ENCODE measurements around the gene ZSWIM6. TPM values are rescaled to one million over a fixed set of nuclear protein-coding genes. Genes with fewer than 3 reads are reported as not detected.
"Not testable (repeated sequence)": the region's sequence is repeated elsewhere in the genome, so short reads cannot be mapped to it uniquely, and the experiment has no call there.

The ZSWIM6 gene
- polyA plus RNA-seq, 2 donors = 3.6 to 5.4 TPM

GRCh38 chr5:61410811-61411210 lies 78.8 kb downstream of the ZSWIM6 start:
- WGBS, 2 donors = 84 to 93% methylated on average over 5 of the region's 5 CpGs

DNA sequence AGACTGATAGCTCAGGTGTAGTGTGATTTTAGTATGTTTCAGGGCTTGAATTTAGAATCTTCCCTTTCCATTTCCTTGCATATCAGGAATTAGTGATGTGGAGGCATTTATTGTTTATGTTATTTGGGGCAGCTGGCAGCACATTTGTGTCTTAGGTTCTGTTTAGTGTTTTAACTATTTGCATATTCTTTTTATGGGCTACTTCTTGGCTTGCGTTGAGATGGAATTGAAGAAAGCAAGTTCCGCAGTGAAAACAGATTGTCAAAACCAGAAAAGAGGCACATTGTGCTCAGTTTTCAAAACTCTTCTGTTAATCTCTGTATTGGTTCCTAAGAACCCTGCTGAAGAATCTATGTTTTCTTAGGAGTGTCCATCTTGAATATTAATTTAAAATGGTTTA lies 80.3 kb downstream of the ZSWIM6 start:
- H3K4me1 ChIP-seq (ENCODE audit: control insufficient read depth in 2 of 2, insufficient read depth in 2 of 2, low read length in 1 of 2) = peaks cover 0 to 7% of the 10 kb centered on the region in 2 donors
- 95 to 96% methylated on average over 2 of the region's 2 CpGs for WGBS, 2 donors

More at GRCh38 chr5:61410811-61411210, 78.8 kb downstream of the ZSWIM6 start:
- no peak overlapping the region for H3K27ac ChIP-seq (ENCODE audit: low read depth in 2 of 2, low read length in 1 of 2)
- no peaks in the 10 kb centered on the region for H3K27me3 ChIP-seq (ENCODE audit: control insufficient read depth in 1 of 2, insufficient read depth in 2 of 2, low read length in 2 of 2)
- H3K9me3 ChIP-seq (ENCODE audit: control insufficient read depth in 2 of 2, insufficient read depth in 1 of 2, low read depth in 1 of 2, low read length in 1 of 2) = no peaks in the 10 kb centered on the region
- H3K4me3 ChIP-seq (ENCODE audit: low read depth in 1 of 2, low read length in 2 of 2) = no peak overlapping the region
- H3K4me1 ChIP-seq (ENCODE audit: control insufficient read depth in 2 of 2, insufficient read depth in 2 of 2, low read length in 1 of 2) = no peaks in the 10 kb centered on the region
- H3K36me3 ChIP-seq (ENCODE audit: control insufficient read depth in 2 of 2, insufficient read depth in 2 of 2, low read length in 1 of 2) = no peaks in the 10 kb centered on the region

GRCh38 chr5:61413205-61413604 lies 81.1 kb downstream of the ZSWIM6 start:
- WGBS, 2 donors = 95 to 100% methylated on average over 2 of the region's 2 CpGs
- not testable (repeated sequence) for H3K27me3 ChIP-seq (ENCODE audit: control insufficient read depth in 1 of 2, insufficient read depth in 2 of 2, low read length in 2 of 2); H3K36me3 ChIP-seq (ENCODE audit: control insufficient read depth in 2 of 2, insufficient read depth in 2 of 2, low read length in 1 of 2); H3K27ac ChIP-seq (ENCODE audit: low read depth in 2 of 2, low read length in 1 of 2); H3K4me1 ChIP-seq (ENCODE audit: control insufficient read depth in 2 of 2, insufficient read depth in 2 of 2, low read length in 1 of 2); H3K9me3 ChIP-seq (ENCODE audit: control insufficient read depth in 2 of 2, insufficient read depth in 1 of 2, low read depth in 1 of 2, low read length in 1 of 2); H3K4me3 ChIP-seq (ENCODE audit: low read depth in 1 of 2, low read length in 2 of 2)

More for the DNA sequence above, 80.3 kb downstream of the ZSWIM6 start:
- H3K36me3 ChIP-seq (ENCODE audit: control insufficient read depth in 2 of 2, insufficient read depth in 2 of 2, low read length in 1 of 2) = no peaks in the 10 kb centered on the region
- H3K27me3 ChIP-seq (ENCODE audit: control insufficient read depth in 1 of 2, insufficient read depth in 2 of 2, low read length in 2 of 2) = no peaks in the 10 kb centered on the region
- no peak overlapping the region for H3K27ac ChIP-seq (ENCODE audit: low read depth in 2 of 2, low read length in 1 of 2)
- H3K9me3 ChIP-seq (ENCODE audit: control insufficient read depth in 2 of 2, insufficient read depth in 1 of 2, low read depth in 1 of 2, low read length in 1 of 2) = no peaks in the 10 kb centered on the region
- H3K4me3 ChIP-seq (ENCODE audit: low read depth in 1 of 2, low read length in 2 of 2) = no peak overlapping the region

DNA sequence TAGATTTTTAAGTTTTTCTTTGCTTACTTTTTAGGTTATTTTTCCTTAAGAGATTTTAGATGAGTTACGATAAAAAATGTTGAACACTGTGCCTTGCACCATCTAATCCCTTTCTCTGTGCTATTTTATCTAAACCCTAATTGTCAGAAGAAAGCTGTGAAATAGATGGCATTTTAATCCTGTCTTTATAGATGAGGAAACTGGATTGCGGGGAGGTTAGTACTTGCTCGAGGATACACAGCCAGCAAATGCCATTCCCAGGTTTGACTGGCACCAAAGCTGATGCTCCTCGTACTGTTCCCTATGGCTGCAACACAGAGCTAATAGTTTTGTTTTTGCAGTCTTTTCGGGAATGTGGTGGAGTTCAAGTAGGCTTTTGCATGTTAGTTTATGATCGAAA lies 82.7 kb downstream of the ZSWIM6 start:
- H3K27ac ChIP-seq (ENCODE audit: low read depth in 2 of 2, low read length in 1 of 2) = no peak overlapping the region
- H3K4me1 ChIP-seq (ENCODE audit: control insufficient read depth in 2 of 2, insufficient read depth in 2 of 2, low read length in 1 of 2) = peaks cover 0 to 7% of the 10 kb centered on the region in 2 donors
- no peaks in the 10 kb centered on the region for H3K27me3 ChIP-seq (ENCODE audit: control insufficient read depth in 1 of 2, insufficient read depth in 2 of 2, low read length in 2 of 2)
- H3K9me3 ChIP-seq (ENCODE audit: control insufficient read depth in 2 of 2, insufficient read depth in 1 of 2, low read depth in 1 of 2, low read length in 1 of 2) = no peaks in the 10 kb centered on the region
- no peaks in the 10 kb centered on the region for H3K36me3 ChIP-seq (ENCODE audit: control insufficient read depth in 2 of 2, insufficient read depth in 2 of 2, low read length in 1 of 2)
- no peak overlapping the region for H3K4me3 ChIP-seq (ENCODE audit: low read depth in 1 of 2, low read length in 2 of 2)
- WGBS, 2 donors = 62 to 74% methylated on average over 6 of the region's 6 CpGs

GRCh38 chr5:61416010-61416409 lies 84.0 kb downstream of the ZSWIM6 start:
- Histone ChIP-seq H3K27ac (ENCODE audit: low read depth in 2 of 2, low read length in 1 of 2) (no peak overlapping the region), H3K4me1 (ENCODE audit: control insufficient read depth in 2 of 2, insufficient read depth in 2 of 2, low read length in 1 of 2) (peaks cover 0 to 7% of the 10 kb centered on the region in 2 donors), H3K27me3 (ENCODE audit: control insufficient read depth in 1 of 2, insufficient read depth in 2 of 2, low read length in 2 of 2) (no peaks in the 10 kb centered on the region), H3K9me3 (ENCODE audit: control insufficient read depth in 2 of 2, insufficient read depth in 1 of 2, low read depth in 1 of 2, low read length in 1 of 2) (no peaks in the 10 kb centered on the region), H3K4me3 (ENCODE audit: low read depth in 1 of 2, low read length in 2 of 2) (no peak overlapping the region), H3K36me3 (ENCODE audit: control insufficient read depth in 2 of 2, insufficient read depth in 2 of 2, low read length in 1 of 2) (no peaks in the 10 kb centered on the region)
- WGBS, 2 donors = 45% methylated on average over 5 of the region's 5 CpGs

DNA sequence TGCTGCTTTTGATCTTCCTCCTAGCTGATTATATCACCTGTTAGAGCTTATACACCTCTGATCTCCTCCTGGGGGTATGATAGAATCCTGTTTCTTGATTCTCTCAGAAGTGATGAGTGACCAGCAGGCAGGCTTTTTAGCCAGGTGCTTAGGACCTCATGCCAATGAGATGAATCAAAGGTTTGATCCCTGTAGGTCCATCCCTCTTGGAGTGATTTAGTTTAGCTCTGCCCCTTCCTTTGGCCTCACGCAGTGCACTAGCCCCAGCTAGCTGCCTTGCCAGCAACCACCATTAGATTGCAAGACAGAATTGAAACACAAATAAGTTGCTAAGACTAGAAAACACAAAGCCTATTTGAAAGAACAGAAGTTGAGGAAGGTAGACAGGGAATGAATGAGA lies 84.4 kb downstream of the ZSWIM6 start:
- WGBS, 2 donors = 81 to 82% methylated on average over 1 of the region's 1 CpG
- H3K36me3 ChIP-seq (ENCODE audit: control insufficient read depth in 2 of 2, insufficient read depth in 2 of 2, low read length in 1 of 2) = no peaks in the 10 kb centered on the region
- no peaks in the 10 kb centered on the region for H3K27me3 ChIP-seq (ENCODE audit: control insufficient read depth in 1 of 2, insufficient read depth in 2 of 2, low read length in 2 of 2)
- H3K4me3 ChIP-seq (ENCODE audit: low read depth in 1 of 2, low read length in 2 of 2) = no peak overlapping the region
- H3K27ac ChIP-seq (ENCODE audit: low read depth in 2 of 2, low read length in 1 of 2) = no peak overlapping the region
- H3K9me3 ChIP-seq (ENCODE audit: control insufficient read depth in 2 of 2, insufficient read depth in 1 of 2, low read depth in 1 of 2, low read length in 1 of 2) = no peaks in the 10 kb centered on the region
- H3K4me1 ChIP-seq (ENCODE audit: control insufficient read depth in 2 of 2, insufficient read depth in 2 of 2, low read length in 1 of 2) = peaks cover 0 to 7% of the 10 kb centered on the region in 2 donors

DNA sequence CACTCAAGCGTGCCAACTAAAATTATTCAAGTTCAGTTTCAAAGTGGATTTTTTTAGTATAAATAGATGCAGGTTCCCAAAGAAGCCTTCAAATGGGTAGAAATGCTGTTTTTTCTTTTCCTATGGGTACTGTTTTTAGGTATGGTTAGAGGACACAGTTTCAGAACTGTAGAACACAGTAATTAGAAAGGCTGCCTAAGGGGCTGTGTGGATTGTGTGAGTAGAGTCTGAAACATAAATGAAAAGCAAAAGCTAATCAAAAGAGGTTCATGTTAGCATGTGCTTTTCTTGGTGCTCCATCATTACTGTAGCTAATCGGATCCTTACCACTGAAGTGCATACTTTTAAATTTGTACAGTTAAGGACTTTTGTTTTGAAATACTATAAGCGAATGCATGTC lies 85.3 kb downstream of the ZSWIM6 start:
- Histone ChIP-seq H3K36me3 (ENCODE audit: control insufficient read depth in 2 of 2, insufficient read depth in 2 of 2, low read length in 1 of 2) (no peaks in the 10 kb centered on the region), H3K27ac (ENCODE audit: low read depth in 2 of 2, low read length in 1 of 2) (no peak overlapping the region), H3K9me3 (ENCODE audit: control insufficient read depth in 2 of 2, insufficient read depth in 1 of 2, low read depth in 1 of 2, low read length in 1 of 2) (no peaks in the 10 kb centered on the region), H3K4me3 (ENCODE audit: low read depth in 1 of 2, low read length in 2 of 2) (no peak overlapping the region), H3K4me1 (ENCODE audit: control insufficient read depth in 2 of 2, insufficient read depth in 2 of 2, low read length in 1 of 2) (peaks cover 0 to 7% of the 10 kb centered on the region in 2 donors), H3K27me3 (ENCODE audit: control insufficient read depth in 1 of 2, insufficient read depth in 2 of 2, low read length in 2 of 2) (no peaks in the 10 kb centered on the region)
- 80 to 87% methylated on average over 3 of the region's 3 CpGs for WGBS, 2 donors

GRCh38 chr5:61417851-61418250 lies 85.8 kb downstream of the ZSWIM6 start:
- H3K9me3 ChIP-seq (ENCODE audit: control insufficient read depth in 2 of 2, insufficient read depth in 1 of 2, low read depth in 1 of 2, low read length in 1 of 2) = no peaks in the 10 kb centered on the region
- H3K27me3 ChIP-seq (ENCODE audit: control insufficient read depth in 1 of 2, insufficient read depth in 2 of 2, low read length in 2 of 2) = no peaks in the 10 kb centered on the region
- no peak overlapping the region for H3K4me3 ChIP-seq (ENCODE audit: low read depth in 1 of 2, low read length in 2 of 2)
- no peaks in the 10 kb centered on the region for H3K36me3 ChIP-seq (ENCODE audit: control insufficient read depth in 2 of 2, insufficient read depth in 2 of 2, low read length in 1 of 2)
- peaks cover 0 to 7% of the 10 kb centered on the region in 2 donors for H3K4me1 ChIP-seq (ENCODE audit: control insufficient read depth in 2 of 2, insufficient read depth in 2 of 2, low read length in 1 of 2)
- WGBS, 2 donors = 72 to 82% methylated on average over 1 of the region's 1 CpG
- no peak overlapping the region for H3K27ac ChIP-seq (ENCODE audit: low read depth in 2 of 2, low read length in 1 of 2)

GRCh38 chr5:61419106-61419505 lies 87.0 kb downstream of the ZSWIM6 start:
- WGBS, 2 donors = 98% methylated on average over 2 of the region's 2 CpGs
- H3K36me3 ChIP-seq (ENCODE audit: control insufficient read depth in 2 of 2, insufficient read depth in 2 of 2, low read length in 1 of 2) = no peaks in the 10 kb centered on the region
- no peaks in the 10 kb centered on the region for H3K9me3 ChIP-seq (ENCODE audit: control insufficient read depth in 2 of 2, insufficient read depth in 1 of 2, low read depth in 1 of 2, low read length in 1 of 2)
- H3K4me3 ChIP-seq (ENCODE audit: low read depth in 1 of 2, low read length in 2 of 2) = no peak overlapping the region
- H3K4me1 ChIP-seq (ENCODE audit: control insufficient read depth in 2 of 2, insufficient read depth in 2 of 2, low read length in 1 of 2) = peaks cover 0 to 7% of the 10 kb centered on the region in 2 donors
- H3K27me3 ChIP-seq (ENCODE audit: control insufficient read depth in 1 of 2, insufficient read depth in 2 of 2, low read length in 2 of 2) = no peaks in the 10 kb centered on the region
- H3K27ac ChIP-seq (ENCODE audit: low read depth in 2 of 2, low read length in 1 of 2) = no peak overlapping the region

DNA sequence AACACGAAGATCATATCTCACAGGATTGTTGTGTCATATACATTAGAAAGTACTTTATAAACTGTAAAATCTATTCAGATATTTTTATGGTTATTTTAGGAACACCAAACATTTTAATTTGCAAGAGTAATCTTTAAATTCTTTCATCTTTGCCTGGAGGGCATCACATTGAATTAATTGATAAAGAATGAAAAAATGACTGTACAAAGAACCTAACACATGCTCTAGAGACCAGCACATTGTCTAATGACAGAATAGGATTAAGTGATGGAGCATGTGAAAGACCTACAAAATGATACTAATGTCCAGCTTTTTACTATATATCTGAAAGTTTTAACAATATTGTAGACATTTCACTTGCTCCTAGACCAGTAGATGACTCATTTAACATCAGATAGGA lies 88.0 kb downstream of the ZSWIM6 start:
- Histone ChIP-seq H3K27ac (ENCODE audit: low read depth in 2 of 2, low read length in 1 of 2) (no peak overlapping the region), H3K36me3 (ENCODE audit: control insufficient read depth in 2 of 2, insufficient read depth in 2 of 2, low read length in 1 of 2) (no peaks in the 10 kb centered on the region), H3K4me1 (ENCODE audit: control insufficient read depth in 2 of 2, insufficient read depth in 2 of 2, low read length in 1 of 2) (peaks cover 0 to 7% of the 10 kb centered on the region in 2 donors), H3K9me3 (ENCODE audit: control insufficient read depth in 2 of 2, insufficient read depth in 1 of 2, low read depth in 1 of 2, low read length in 1 of 2) (no peaks in the 10 kb centered on the region), H3K27me3 (ENCODE audit: control insufficient read depth in 1 of 2, insufficient read depth in 2 of 2, low read length in 2 of 2) (no peaks in the 10 kb centered on the region), H3K4me3 (ENCODE audit: low read depth in 1 of 2, low read length in 2 of 2) (no peak overlapping the region)
- 87 to 88% methylated on average over 1 of the region's 1 CpG for WGBS, 2 donors
